ENCODE data around the gene LRFN4. TPM values are rescaled to one million over a fixed set of nuclear protein-coding genes. Genes with fewer than 3 reads are reported as not detected.
A peak's percentile ranks its signal among the peaks of the same experiment; 100 is the strongest.

The LRFN4 gene
- total and polyA plus RNA-seq, 2 of the 8 experiments (the other 6 are each of a cell fraction or from before 2014, with no cell fraction given): 49.8 to 64.3 TPM

DNA sequence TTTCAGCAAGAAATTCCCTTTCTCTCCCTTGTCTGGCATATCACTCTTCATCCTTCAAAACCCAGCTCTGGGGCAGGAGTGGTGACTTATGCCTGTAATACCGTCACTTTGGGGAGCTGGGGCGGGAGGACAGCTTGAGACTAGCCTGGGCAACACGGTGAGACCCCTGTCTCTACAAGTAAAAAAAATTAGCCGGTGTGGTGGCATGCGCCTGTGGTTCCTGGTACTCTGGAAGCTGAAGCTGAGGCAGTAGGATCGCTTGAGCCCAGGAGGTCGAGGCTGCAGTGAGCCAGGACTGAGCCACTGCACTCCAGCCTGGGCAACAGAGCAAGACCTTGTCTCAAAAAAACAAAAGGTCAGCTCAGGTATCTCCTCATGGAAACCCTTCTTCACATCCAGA is 15.0 kb upstream of the LRFN4 start:
- no peak for DNase-seq (ENCODE audit: low read depth in 1 of 2, low spot score in 2 of 2)
- 91% methylated on average over 7 of the region's 7 CpGs; no CpG with 5 or more reads in 1 of the 2 experiments for WGBS, 2 experiments (ENCODE audit: extremely low coverage in 1 of 2, insufficient coverage in 1 of 2, insufficient read length in 1 of 2, insufficient replicate concordance in 2 of 2, low coverage in 1 of 2, low lambda C conversion rate in 2 of 2, missing lambda C conversion rate in 1 of 2)
- H4K20me1 ChIP-seq (replicated peaks in 1 of 2; ENCODE audit: control insufficient read depth in 1 of 2, insufficient read depth in 2 of 2, low read length in 2 of 2): peaks cover 4 to 13% of the 10 kb centered on the region in 2 experiments
- H3K4ac ChIP-seq (replicated peaks; ENCODE audit: insufficient read length, low read depth, low read length): no peak overlapping the region
- H2BK15ac ChIP-seq (ENCODE audit: low read length): no peak overlapping the region
- H3K36me3 ChIP-seq (ENCODE audit: control insufficient read depth in 2 of 4, insufficient read depth in 4 of 4, low read length in 3 of 4): peaks cover 8 to 33% (median 14%) of the 10 kb centered on the region in 4 experiments
- no peak overlapping the region for H2AK5ac ChIP-seq (ENCODE audit: low read depth, low read length)
- no peak overlapping the region; the same call in 1 of the 2 replicates for H4K8ac ChIP-seq (ENCODE audit: extremely low read depth, insufficient read depth, low read length)
- H3K4me1 ChIP-seq (replicated peaks in 1 of 4; ENCODE audit: control insufficient read depth in 3 of 4, insufficient read depth in 4 of 4, low read length in 3 of 4): peaks cover 0 to 11% (median 3%) of the 10 kb centered on the region in 4 experiments; a peak in 4 of 7 replicates
- H3K9ac ChIP-seq (replicated peaks in 1 of 4; ENCODE audit: extremely low read depth in 1 of 4, low read depth in 3 of 4, low read length in 3 of 4): peak overlapping the region in 2 of 4 experiments; percentile 71 to 94; a peak in 2 of 7 replicates
- ChIA-PET CTCF (ENCODE audit: partially characterized antibody) (interaction anchor here (0.8 to 7.1 kb wide), 12 partner anchors 8 to 351 kb away, joined by 3 to 57 read pairs (median 8); partner anchors contain the start of gene C11orf86), POLR2A (ENCODE audit: partially characterized antibody) (interaction anchor here (0.9 to 4.2 kb wide), 7 partner anchors 8 to 225 kb away, joined by 3 to 53 read pairs (median 3); partner anchors contain the start of gene SPTBN2)
- no peak overlapping the region for H3K27ac ChIP-seq (ENCODE audit: low read depth, low read length)
- H3K18ac ChIP-seq (ENCODE audit: extremely low read depth, low read length): no peak overlapping the region
- no peak overlapping the region for H2BK20ac ChIP-seq (ENCODE audit: low read length)
- no peak overlapping the region for H3K14ac ChIP-seq (ENCODE audit: insufficient read length)
- no peak overlapping the region for H2AFZ ChIP-seq (ENCODE audit: low read length)
- no peak overlapping the region for H3K56ac ChIP-seq (replicated peaks; ENCODE audit: insufficient read length, low read depth, low read length)
- H2BK12ac ChIP-seq (ENCODE audit: low read depth, low read length): no peak overlapping the region
- no peak overlapping the region for H4K91ac ChIP-seq (replicated peaks; ENCODE audit: insufficient read length, low read length)
- H2BK120ac ChIP-seq (replicated peaks; ENCODE audit: low read depth, low read length): no peak overlapping the region
- peaks cover 9% of the 10 kb centered on the region for H3K23me2 ChIP-seq (ENCODE audit: low read depth, low read length)
- H2BK5ac ChIP-seq (ENCODE audit: low read depth, low read length): no peak overlapping the region
- H3K4me2 ChIP-seq (ENCODE audit: insufficient read depth in 1 of 2, low read depth in 2 of 2, low read length in 2 of 2): peak overlapping the region; percentile 75 to 93
- H3K79me2 ChIP-seq (ENCODE audit: control insufficient read depth in 1 of 2, insufficient read depth in 2 of 2, low read length in 2 of 2): peaks cover 0 to 26% of the 10 kb centered on the region in 2 experiments; a peak in 3 of 4 replicates
- peak overlapping the region; percentile 79 to 92 (median 90); a peak in 5 of 8 replicates for H3K4me3 ChIP-seq (ENCODE audit: extremely low read depth in 1 of 4, insufficient read depth in 2 of 4, low read depth in 3 of 4, low read length in 4 of 4)
- no peak for FAIRE-seq
- H4K5ac ChIP-seq (ENCODE audit: insufficient read length, low read depth, low read length): no peak overlapping the region
- H3K79me1 ChIP-seq (ENCODE audit: low read depth, low read length): peaks cover 18% of the 10 kb centered on the region
- H3K27me3 ChIP-seq (replicated peaks in 1 of 4; ENCODE audit: control insufficient read depth in 3 of 4, extremely low read depth in 1 of 4, insufficient read depth in 3 of 4, low read length in 3 of 4): no peaks in the 10 kb centered on the region
- H3K23ac ChIP-seq (ENCODE audit: insufficient read length): no peak overlapping the region
- H3K9me3 ChIP-seq (ENCODE audit: insufficient read depth in 2 of 2, low read depth in 1 of 2, low read length in 1 of 2): no peaks in the 10 kb centered on the region
- TF ChIP-seq GABPA (IDR thresholded peaks at IDR 0.05; ENCODE audit: borderline replicate concordance, insufficient read depth, low read length) (no peak), SIX5 (IDR thresholded peaks at IDR 0.05; ENCODE audit: low read depth, low read length) (no peak), EZH2 (IDR thresholded peaks at IDR 0.05; ENCODE audit: low read depth, low read length, severe bottlenecking) (no peak), BACH1 (IDR thresholded peaks at IDR 0.05; ENCODE audit: low read length) (no peak), NANOG (IDR thresholded peaks at IDR 0.05; ENCODE audit: insufficient read depth, low read depth, low read length, poor library complexity, severe bottlenecking) (no peak), RFX5 (IDR thresholded peaks at IDR 0.05; ENCODE audit: borderline replicate concordance, low read depth, low read length) (no peak), SAP30 (IDR thresholded peaks at IDR 0.05; ENCODE audit: insufficient read depth, insufficient replicate concordance, low read length) (no peak), JUN (IDR thresholded peaks at IDR 0.05; ENCODE audit: low read depth, low read length) (no peak), KDM1A (IDR thresholded peaks at IDR 0.05; ENCODE audit: borderline replicate concordance, low read length) (no peak), GTF2F1 (IDR thresholded peaks at IDR 0.05; ENCODE audit: borderline replicate concordance, low read depth, low read length) (no peak), SP1 (IDR thresholded peaks at IDR 0.05; ENCODE audit: low read depth, low read length) (no peak), BRCA1 (IDR thresholded peaks at IDR 0.05; ENCODE audit: low read depth, low read length) (no peak), CREB1 (IDR thresholded peaks at IDR 0.05) (no peak), PHF8 (conservative IDR thresholded peaks at IDR 0.05; ENCODE audit: low read depth, low read length) (no peak)

All from H1 (cell line).